ENCODE results near the gene ANGPTL3.

- no peak for TF ChIP-seq EP300 (IDR thresholded peaks at IDR 0.05; ENCODE audit: low read depth)
- TF ChIP-seq CTCF (IDR thresholded peaks at IDR 0.05) = no peak
Measured at GRCh38 chr1:62599044-62599443, 1.7 kb downstream of the ANGPTL3 start.
